GM19043 (cell line): Measurements from ENCODE around the gene AGTR1.
"Not testable (repeated sequence)": the region's sequence is repeated elsewhere in the genome, so short reads cannot be mapped to it uniquely, and the experiment has no call there.

ENCODE experiments used
- ATAC-seq: cut with Tn5 transposase; IDR thresholded peaks from one replicate; pipeline ENCODE4 v1.9.1; 2021; ENCODE audit warnings: low read depth; ENCODE audit not compliant: unreplicated experiment

AGTR1 gene

GRCh38 chr3:148756311-148756710, 58.6 kb downstream of the AGTR1 start:
- no peak for ATAC-seq

DNA sequence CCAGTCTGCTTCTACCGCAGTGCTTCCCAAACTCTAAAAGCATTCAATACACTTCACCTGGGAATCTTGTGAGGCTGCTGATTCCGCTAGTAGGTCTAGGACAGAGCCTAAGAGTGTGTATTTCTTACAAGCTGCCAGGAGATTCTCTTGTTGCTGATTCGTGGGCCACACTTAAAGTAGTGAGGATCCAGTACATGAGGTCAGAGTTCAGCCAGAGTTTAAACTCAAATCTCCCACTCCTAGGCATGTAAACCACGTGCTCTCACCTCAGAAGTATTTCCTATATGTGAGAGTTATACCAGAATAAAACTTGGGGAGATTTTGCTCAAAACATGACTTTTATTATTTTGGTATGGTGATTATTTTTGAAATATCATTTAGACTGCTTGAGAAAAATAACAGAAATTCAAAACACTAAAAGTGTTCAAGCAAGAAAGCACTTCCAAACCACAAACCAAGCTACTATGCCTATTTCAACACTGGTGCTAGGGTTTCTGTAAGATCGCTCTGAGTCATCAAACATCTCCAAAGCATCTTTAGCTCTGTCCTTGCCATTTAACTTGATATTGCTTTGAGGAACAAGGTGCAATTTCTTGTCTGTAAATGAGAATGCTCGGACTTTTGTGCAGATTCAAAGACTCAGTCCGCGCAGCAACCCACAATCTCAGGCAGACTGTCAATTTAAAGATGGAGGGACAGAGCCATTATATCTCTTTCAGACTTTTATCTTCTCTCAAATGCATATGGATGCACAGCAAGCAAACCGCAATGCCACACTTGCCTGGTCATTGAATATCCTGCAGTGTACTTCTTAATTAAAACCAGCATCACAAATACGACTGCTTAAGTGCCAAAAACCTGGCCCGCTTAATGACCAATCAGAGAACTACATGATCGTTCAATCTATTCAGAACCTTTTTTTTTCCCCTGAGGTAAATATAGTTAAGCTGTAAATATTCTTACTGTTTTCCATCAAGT, 59.8 kb downstream of the AGTR1 start:
- ATAC-seq, result no peak

- ATAC-seq, result no peak
Observed at GRCh38 chr3:148758303-148758884, 60.7 kb downstream of the AGTR1 start.

GRCh38 chr3:148759430-148759829, 61.7 kb downstream of the AGTR1 start:
- ATAC-seq, result no peak

DNA sequence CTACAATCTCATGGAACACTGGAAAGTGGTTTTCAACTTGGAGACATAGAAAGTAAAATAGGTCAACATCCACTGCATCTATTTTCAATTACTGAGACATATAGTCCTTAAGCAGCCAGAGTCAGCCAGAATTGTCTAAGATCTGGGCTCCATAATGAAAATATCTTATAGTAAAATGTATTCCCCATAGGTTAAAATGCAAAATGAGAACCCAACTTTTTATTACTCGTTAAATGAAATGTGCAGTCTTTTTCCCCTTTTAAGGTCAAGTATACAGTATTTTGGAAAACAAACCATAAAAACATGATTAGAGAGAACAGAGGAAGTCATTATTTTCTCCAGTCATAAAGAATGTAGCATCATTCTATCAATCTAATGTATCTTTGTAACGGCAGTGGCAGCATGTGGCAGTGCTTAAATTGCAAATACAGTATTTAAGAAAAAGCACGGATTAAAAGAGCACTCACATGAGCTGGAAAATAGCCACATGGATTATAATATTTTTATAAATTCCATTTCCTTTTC, 65.5 kb downstream of the AGTR1 start:
- ATAC-seq, result no peak

GRCh38 chr3:148763986-148764935, 66.6 kb downstream of the AGTR1 start:
- ATAC-seq, result no peak

GRCh38 chr3:148772361-148772760, 74.7 kb downstream of the AGTR1 start:
- no peak for ATAC-seq

GRCh38 chr3:148772835-148773234, 75.1 kb downstream of the AGTR1 start:
- ATAC-seq, result no peak

DNA sequence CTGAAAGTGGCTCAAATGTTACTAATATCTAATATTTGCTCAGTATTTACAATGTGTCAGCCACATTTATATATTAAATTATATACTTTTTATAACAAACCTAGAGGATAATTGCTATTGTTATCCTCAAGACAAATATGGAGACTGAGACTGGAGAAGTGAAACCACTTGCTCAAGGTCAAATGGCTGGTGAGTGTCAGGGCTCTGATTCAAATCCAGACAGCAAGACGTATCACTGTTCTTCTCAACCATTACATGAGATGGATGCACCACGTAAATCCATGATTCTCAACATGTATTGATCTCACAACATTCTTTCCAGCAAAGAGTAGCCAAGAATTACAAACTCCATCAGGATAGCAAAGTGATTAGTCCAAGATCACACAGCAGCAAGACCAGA, 76.1 kb downstream of the AGTR1 start:
- no peak for ATAC-seq

- no peak for ATAC-seq
Observed at GRCh38 chr3:148778926-148779325, 81.2 kb downstream of the AGTR1 start.

- not testable (repeated sequence) for ATAC-seq
Observed at GRCh38 chr3:148785026-148785425, 87.3 kb downstream of the AGTR1 start.

DNA sequence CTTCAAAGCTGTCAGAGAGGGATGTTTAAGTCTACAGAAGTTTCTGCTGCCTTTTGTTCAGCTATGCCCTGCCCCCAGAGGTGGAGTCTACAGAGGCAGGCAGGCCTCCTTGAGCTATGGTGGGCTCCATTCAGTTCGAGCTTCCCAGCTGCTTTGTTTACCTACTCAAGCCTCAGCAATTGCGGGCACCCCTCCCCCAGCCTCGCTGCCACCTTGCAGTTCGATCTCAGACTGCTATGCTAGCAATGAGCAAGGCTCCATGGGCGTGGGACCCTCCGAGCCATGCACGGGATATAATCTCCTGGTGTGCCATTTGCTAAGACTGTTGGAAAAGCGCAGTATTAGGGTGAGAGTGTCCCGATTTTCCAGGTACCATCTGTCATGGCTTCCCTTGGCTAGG, 88.5 kb downstream of the AGTR1 start:
- ATAC-seq, result not testable (repeated sequence)

DNA sequence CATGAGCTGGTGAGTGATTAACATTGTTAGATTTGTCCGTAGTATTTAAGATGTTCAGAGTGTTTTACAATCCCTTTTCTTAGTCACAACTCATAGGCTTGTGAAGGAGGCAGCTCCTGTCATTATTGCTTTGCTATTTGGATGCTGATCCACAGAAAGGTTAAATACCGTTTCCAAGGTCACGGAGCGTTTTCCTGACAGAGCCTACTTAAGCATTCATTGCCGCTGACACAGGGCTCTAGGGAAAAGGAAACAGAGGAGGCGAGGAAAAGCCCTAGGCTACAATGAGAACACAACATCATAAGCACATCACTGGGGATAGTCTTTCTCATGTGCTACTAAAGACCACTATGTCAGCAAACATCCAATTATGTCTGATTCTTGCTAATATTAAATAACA, 91.4 kb downstream of the AGTR1 start:
- ATAC-seq, result no peak

DNA sequence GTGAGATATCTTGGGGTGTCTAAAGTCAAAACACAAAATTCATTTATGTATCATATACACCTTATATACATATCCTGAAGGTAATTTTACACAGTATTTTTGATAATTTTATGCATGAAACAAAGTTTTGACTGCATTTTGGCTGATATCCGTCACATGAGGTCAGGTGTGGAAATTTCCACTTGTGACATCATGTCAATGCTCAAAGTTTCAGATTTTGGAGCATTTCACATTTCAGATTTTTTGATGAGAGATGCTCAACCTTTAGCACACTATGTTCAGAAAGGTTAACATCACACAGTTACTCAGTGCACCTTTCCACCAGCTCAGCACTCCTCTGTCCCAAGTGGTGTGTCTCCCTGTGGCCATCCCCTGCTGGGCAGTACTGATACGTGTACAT, 92.2 kb downstream of the AGTR1 start:
- no peak for ATAC-seq

DNA sequence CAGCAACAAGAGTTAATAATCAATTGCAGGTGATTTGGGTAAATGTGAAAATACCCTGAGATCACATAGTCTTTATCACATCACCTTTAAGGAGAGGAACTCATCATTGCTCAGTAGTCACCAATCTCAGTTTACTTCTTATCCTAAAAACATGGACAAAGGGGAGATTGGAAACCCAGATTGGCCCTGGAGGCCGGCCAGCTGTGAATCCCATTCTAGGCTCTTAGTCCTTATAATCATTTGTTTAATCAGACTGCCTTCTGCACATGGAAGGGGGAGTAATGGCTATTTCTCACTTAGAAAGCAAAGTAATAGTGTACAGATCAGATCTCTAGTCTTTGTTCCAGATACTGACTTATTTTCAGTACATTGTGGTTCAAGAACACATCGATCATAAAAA, 92.7 kb downstream of the AGTR1 start:
- no peak for ATAC-seq

DNA sequence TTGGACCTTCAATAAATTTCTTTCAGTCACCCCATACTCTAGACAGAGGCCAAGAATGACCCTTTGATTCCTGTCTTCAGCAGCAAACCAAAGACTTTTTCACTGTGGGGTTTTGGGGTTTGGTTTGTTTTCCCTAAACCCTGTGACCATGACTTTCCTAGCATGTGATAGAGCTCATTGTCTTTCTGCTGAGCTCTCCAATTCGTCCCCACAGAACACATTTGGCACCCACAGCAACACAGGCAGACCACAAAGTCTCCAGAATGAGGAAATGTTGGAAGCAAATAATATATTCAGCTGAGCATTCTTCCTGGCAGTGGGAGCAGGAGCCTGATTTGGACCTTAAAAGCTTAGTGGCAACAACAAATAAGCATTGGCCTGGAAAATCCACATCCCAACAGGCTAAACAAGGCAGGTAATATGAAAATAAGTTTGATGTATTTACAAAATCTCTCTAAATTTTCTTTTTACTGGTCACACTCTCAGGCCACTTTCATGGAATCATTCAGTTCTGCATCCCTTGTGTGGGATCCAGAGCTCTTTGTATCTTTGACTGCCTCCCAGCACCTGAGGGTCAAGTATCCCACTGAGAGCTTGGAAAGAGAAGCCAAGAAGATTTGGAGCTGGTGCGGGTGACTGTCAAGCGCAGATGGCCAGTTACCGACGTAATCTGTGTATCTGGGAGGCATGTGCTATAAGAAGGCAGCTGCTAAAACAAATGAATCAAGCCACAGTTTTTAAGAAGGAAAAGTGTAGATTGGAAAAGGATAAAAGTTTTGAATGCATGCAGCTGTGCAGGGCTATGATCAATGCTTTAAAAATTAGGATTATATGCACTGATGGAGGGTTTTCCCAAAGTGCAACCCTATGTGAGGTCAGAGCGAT, 93.4 kb downstream of the AGTR1 start:
- no peak for ATAC-seq

- no peak for ATAC-seq
Observed at GRCh38 chr3:148791920-148792319, 94.2 kb downstream of the AGTR1 start.

DNA sequence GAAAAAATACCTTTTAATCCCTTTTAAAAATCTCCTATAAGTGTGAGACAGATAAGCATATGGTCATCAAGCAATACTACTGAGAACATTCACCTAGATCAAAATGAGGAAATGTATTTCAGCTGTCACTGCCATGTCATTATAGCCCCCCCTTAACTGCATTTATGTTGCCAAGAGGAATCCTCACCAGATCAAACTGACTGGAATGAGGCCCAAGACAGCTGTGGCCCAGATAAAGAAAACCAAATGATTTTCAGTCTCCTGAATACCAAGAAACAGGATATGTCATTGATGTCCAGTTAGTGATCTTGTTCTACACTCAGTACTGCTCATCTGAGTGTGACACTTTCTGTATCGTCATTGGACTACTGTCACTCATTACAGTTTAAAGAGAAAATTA, 94.8 kb downstream of the AGTR1 start:
- no peak for ATAC-seq
